ENCODE results near the gene TMCC2.

DNA sequence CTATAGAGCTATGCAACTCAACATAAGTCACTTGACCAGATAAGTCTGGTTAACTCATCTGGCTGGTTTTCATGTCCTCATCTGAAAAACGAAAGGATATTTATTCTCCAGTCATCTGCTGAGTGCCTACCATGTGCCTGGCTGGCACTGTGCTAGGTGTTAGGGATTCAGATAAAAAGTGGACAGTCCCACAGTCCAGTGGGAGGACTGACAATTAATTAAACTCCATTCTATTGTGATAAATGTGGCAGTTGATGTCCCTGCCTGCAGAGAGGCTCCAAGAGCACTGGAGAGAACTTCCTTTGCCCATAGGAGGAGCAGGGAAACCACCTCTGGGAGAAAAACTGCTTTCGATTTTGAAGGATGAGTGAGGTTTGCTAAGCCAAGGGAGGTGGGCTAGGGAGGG lies 88.4 kb downstream of the TMCC2 start:
- TF ChIP-seq, protein P1, sequence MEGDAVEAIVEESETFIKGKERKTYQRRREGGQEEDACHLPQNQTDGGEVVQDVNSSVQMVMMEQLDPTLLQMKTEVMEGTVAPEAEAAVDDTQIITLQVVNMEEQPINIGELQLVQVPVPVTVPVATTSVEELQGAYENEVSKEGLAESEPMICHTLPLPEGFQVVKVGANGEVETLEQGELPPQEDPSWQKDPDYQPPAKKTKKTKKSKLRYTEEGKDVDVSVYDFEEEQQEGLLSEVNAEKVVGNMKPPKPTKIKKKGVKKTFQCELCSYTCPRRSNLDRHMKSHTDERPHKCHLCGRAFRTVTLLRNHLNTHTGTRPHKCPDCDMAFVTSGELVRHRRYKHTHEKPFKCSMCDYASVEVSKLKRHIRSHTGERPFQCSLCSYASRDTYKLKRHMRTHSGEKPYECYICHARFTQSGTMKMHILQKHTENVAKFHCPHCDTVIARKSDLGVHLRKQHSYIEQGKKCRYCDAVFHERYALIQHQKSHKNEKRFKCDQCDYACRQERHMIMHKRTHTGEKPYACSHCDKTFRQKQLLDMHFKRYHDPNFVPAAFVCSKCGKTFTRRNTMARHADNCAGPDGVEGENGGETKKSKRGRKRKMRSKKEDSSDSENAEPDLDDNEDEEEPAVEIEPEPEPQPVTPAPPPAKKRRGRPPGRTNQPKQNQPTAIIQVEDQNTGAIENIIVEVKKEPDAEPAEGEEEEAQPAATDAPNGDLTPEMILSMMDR (IDR thresholded peaks at IDR 0.05 in 8 of 11, conservative IDR thresholded peaks at IDR 0.05 in 3 of 11) = no peak
- TF ChIP-seq POLR2A (IDR thresholded peaks at IDR 0.05) = no peak

Data from spleen (tissue), 7 donors.